ENCODE results near the gene RAB43.
A peak's percentile ranks its signal among the peaks of the same experiment; 100 is the strongest.
"Not testable (repeated sequence)": the region's sequence is repeated elsewhere in the genome, so short reads cannot be mapped to it uniquely, and the experiment has no call there.

Gene RAB43

GRCh38 chr3:129121792-129122411 lies at the start of gene RAB43:
Gene RAB43 (minus strand): TSS chr3:129121804. CDS start chr3:129121489, 315 bp downstream.
- DNase-seq (ENCODE audit: low read depth, low spot score), result peak; percentile 76

- DNase-seq (ENCODE audit: low read depth, low spot score), result no peak
Observed at GRCh38 chr3:129166579-129167332, 45.2 kb upstream of the RAB43 start.

- not testable (repeated sequence) for DNase-seq (ENCODE audit: low read depth, low spot score)
Observed at GRCh38 chr3:129165594-129165993, 44.0 kb upstream of the RAB43 start.

- no peak for DNase-seq (ENCODE audit: low read depth, low spot score)
Observed at GRCh38 chr3:129164500-129164899, 42.9 kb upstream of the RAB43 start.

- DNase-seq (ENCODE audit: low read depth, low spot score), result no peak
Observed at GRCh38 chr3:129162729-129163579, 41.4 kb upstream of the RAB43 start.

- no peak for DNase-seq (ENCODE audit: low read depth, low spot score)
Observed at GRCh38 chr3:129161860-129162271, 40.3 kb upstream of the RAB43 start.

GRCh38 chr3:129160891-129161859 lies 39.6 kb upstream of the RAB43 start, which contains the start of gene ISY1:
Gene ISY1 (minus strand): TSS chr3:129161063. CDS start chr3:129160975, 88 bp downstream.
- peak; percentile 78 for DNase-seq (ENCODE audit: low read depth, low spot score)

- DNase-seq (ENCODE audit: low read depth, low spot score), result no peak
Observed at GRCh38 chr3:129144786-129145185, 23.2 kb upstream of the RAB43 start.

GRCh38 chr3:129141011-129141410 lies 19.4 kb upstream of the RAB43 start:
- not testable (repeated sequence) for DNase-seq (ENCODE audit: low read depth, low spot score)

- DNase-seq (ENCODE audit: low read depth, low spot score), result no peak
Observed at GRCh38 chr3:129139911-129140310, 18.3 kb upstream of the RAB43 start.

GRCh38 chr3:129136275-129136674 lies 14.7 kb upstream of the RAB43 start:
- not testable (repeated sequence) for DNase-seq (ENCODE audit: low read depth, low spot score)

- DNase-seq (ENCODE audit: low read depth, low spot score), result no peak
Observed at GRCh38 chr3:129132097-129132866, 10.7 kb upstream of the RAB43 start.

- no peak for DNase-seq (ENCODE audit: low read depth, low spot score)
Observed at GRCh38 chr3:129131465-129132088, 10.0 kb upstream of the RAB43 start.

GRCh38 chr3:129130291-129130813 lies 8.7 kb upstream of the RAB43 start:
- DNase-seq (ENCODE audit: low read depth, low spot score), result no peak

- no peak for DNase-seq (ENCODE audit: low read depth, low spot score)
Observed at GRCh38 chr3:129128357-129129155, 7.0 kb upstream of the RAB43 start.

- no peak for DNase-seq (ENCODE audit: low read depth, low spot score)
Observed at GRCh38 chr3:129126726-129127280, 5.2 kb upstream of the RAB43 start.

GRCh38 chr3:129123314-129124060 lies 1.9 kb upstream of the RAB43 start:
- DNase-seq (ENCODE audit: low read depth, low spot score), result no peak
